ENCODE results near the gene GATM.
A peak's percentile ranks its signal among the peaks of the same experiment; 100 is the strongest.

GATM gene

GRCh38 chr15:45347989-45348388 lies 30.4 kb downstream of the GATM start:
- TF ChIP-seq CTCF (conservative IDR thresholded peaks at IDR 0.05), result no peak
- no peak overlapping the region for H3K27ac ChIP-seq

GRCh38 chr15:45347033-45347432 lies 31.3 kb downstream of the GATM start:
- no peak for TF ChIP-seq CTCF (conservative IDR thresholded peaks at IDR 0.05)

GRCh38 chr15:45346381-45346780 lies 32.0 kb downstream of the GATM start:
- H3K27ac ChIP-seq, result peak overlapping the region; percentile 82; the same call in 1 of the 2 replicates
- no peak for TF ChIP-seq CTCF (conservative IDR thresholded peaks at IDR 0.05)

More at GRCh38 chr15:45347033-45347432, 31.3 kb downstream of the GATM start:
- no peak overlapping the region; the same call in 1 of the 2 replicates for H3K27ac ChIP-seq

- no peak overlapping the region; the same call in 1 of the 2 replicates for H3K27ac ChIP-seq
- no peak for TF ChIP-seq CTCF (conservative IDR thresholded peaks at IDR 0.05)
Observed at GRCh38 chr15:45343258-45343860, 35.0 kb downstream of the GATM start.

- no peak for TF ChIP-seq CTCF (conservative IDR thresholded peaks at IDR 0.05)
- no peak overlapping the region for H3K27ac ChIP-seq
Observed at GRCh38 chr15:45341790-45342189, 36.6 kb downstream of the GATM start.

GRCh38 chr15:45340429-45340828 lies 37.9 kb downstream of the GATM start:
- no peak for TF ChIP-seq CTCF (conservative IDR thresholded peaks at IDR 0.05)
- H3K27ac ChIP-seq, result no peak overlapping the region

GRCh38 chr15:45338417-45338816 lies 39.9 kb downstream of the GATM start:
- no peak for TF ChIP-seq CTCF (conservative IDR thresholded peaks at IDR 0.05)
- H3K27ac ChIP-seq, result no peak overlapping the region
